IPS-NIHi11 (cell line): ENCODE data around the gene PFKFB4.
A peak's percentile ranks its signal among the peaks of the same experiment; 100 is the strongest.
"Not testable (repeated sequence)": the region's sequence is repeated elsewhere in the genome, so short reads cannot be mapped to it uniquely, and the experiment has no call there.

Source experiments
- DNase-seq: peaks from one replicate; pipeline ENCODE4 v3.0.0; 2012; ENCODE audit warnings: mixed read lengths, low spot score

The PFKFB4 gene

DNA sequence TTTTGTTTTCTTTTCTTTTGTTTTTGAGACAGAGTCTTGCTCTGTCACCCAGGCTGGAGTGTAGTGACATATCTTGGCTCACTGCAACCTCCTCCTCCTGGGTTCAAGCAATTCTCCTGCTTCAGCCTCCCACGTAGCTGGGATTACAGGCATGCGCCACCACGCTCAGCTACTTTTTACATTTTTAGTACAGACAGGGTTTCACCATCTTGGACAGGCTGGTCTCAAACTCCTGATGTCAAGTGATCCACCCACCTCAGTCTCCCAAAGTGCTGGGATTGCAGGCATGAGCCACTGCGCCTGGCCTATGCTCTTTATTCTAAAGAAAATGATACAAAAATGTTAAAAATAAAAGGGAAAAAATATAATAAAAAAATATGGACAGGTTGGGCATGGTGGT, 25.9 kb downstream of the PFKFB4 start:
- DNase-seq = not testable (repeated sequence)

- DNase-seq = no peak
Observed at GRCh38 chr3:48528754-48529153, 27.8 kb downstream of the PFKFB4 start.

GRCh38 chr3:48528048-48528447, 28.6 kb downstream of the PFKFB4 start:
- DNase-seq = no peak

- DNase-seq = no peak
Observed at GRCh38 chr3:48524970-48525369, 31.6 kb downstream of the PFKFB4 start.

DNA sequence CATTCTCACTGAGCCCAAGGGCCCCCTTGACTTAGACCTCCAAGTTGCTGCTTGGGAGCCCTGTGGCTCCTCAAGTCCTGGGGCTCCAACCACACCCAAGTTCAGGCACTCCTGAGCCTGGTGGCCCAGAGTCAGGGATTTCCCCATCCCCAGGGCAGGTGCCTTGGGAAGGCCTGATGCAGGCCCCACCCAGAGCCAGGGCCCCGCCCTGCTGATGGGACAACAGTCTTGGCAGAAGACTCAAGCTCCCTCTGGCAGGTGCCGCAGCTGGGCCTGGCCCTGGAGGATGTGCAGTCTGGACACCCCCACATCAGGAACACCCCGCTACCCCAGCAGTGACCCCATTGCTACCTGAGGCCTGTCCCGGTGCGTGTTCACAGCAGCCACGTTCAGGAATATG, 35.0 kb downstream of the PFKFB4 start:
- DNase-seq = peak; percentile 5

- DNase-seq = peak; percentile 3
Observed at GRCh38 chr3:48519277-48519643, 37.3 kb downstream of the PFKFB4 start.

DNA sequence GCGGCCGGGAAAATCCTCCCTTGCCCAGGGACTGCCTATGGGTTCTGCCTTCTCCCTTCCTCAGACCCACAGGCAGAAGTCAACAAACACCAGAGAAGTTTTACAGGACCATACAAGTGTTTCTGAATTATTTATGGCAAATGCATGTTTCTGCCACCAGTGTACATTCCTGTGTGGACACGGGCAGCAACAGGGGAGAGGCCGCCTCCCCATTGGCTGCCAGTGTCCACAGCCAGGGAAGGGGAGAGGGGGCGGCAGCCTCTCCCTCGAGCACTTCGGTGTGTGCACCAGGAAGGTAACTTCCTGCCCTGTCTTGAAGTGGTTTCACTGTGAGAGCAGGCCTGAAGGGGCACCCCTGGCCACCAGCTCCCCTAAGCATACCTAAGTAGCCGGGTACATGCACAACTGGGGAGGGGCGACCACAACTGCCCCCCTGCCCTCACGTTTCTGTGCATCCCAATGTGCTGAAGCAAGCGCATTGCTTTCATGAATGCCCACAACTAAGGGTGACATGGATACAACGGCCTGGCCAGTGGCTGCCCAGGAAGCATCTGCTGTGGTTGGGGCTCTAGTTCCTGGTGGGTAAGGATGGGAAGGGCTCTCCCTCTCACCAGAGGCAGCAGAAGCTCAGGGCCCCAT, 37.8 kb downstream of the PFKFB4 start:
- DNase-seq = peak; percentile 8

- DNase-seq = peak; percentile 3
Observed at GRCh38 chr3:48518069-48518468, 38.5 kb downstream of the PFKFB4 start.

DNA sequence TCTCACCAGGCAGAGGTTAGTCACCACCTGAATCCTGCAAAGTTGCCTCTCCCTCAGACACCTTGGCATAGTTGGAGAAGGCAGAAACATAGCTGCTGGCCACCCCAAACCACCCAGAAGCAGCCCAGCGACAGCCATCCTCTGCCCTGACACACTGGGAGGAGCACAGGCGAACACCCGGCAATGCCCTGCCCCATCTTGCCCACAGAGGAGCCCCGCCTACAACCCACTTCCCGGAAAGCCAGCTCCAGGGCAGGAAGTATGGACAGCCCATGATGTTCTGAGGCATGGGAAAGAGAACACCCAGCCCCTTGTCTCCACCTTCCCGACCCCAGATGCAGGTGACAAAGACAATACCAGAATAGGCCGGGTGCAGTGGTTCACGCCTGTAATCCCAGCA, 40.0 kb downstream of the PFKFB4 start:
- peak; percentile 7 for DNase-seq

DNA sequence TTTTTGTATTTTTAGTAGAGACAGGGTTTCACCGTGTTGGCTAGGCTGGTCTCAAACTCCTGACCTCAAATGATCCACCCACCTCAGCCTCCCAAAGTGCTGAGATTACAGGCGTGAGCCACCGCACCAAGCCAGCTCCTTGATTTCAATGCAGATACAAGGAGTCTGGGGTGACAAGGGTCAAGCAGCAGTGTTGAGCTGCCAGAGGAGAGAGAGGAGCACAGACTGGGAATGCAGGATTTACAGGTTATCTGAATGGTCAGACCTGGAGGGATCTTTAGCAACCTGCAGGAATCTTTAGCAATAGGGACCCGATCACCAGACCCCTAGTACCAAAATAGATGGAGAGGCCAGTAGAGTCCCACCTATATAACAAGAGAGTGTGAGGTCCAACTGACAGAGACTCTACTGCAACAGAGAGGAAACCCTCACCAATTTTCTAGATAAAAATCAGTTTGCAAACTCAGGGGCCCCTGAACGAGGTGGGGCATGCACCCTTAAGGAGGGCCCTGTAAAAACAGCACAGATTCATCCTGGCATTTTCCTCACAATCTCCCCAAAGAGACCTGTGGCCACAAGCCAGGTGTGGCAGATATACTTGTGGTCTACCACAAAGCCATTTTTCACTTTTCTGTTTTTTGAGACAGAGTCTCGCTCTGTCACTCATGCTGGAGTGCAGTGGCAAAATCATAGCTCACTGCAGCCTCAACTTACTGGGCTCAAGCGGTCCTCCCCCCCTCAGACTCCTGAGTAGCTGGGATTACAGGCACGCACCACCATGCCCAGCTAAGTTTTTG, 42.0 kb downstream of the PFKFB4 start:
- DNase-seq = peak; percentile 4

GRCh38 chr3:48511551-48511950, 45.1 kb downstream of the PFKFB4 start:
- DNase-seq = peak; percentile 2

DNA sequence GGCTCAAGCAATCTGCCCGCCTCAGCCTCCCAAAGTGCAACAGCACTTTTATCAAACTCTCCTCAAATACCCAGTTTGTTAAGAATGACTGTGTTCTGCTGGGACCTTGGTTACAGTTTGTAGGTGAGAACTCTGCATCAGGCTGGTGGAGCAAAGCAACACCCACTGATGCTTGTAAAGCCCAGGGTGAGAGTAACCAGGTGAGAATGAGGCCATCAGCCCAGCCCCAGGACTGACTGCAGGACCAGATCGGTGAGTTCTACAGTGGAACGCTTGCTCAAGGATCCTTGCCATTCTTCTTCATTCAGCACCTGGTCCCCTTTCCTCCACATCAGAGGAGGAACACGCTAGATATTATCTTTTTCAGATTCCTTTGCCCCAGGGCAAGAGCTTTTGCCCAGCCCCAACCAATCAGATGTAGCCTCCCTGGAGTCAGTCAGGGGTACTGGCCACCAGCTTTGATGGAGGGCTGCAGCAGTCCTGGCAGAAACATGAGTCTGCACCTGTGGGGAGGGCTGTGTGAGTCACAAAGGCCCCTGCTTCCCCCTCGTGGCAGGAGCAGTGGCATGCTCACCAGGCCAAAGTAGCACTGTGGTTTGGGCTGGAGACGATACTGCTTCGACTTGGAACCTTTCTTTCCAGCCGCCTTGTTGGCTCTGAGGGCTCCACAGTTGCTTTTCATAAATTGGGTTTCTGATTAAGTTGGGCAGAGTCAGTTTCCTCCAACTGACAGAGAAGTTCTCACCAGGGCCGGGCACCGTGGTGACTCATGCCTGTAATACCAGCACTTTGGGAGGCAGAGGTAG, 49.1 kb downstream of the PFKFB4 start:
- peak; percentile 90 for DNase-seq

DNA sequence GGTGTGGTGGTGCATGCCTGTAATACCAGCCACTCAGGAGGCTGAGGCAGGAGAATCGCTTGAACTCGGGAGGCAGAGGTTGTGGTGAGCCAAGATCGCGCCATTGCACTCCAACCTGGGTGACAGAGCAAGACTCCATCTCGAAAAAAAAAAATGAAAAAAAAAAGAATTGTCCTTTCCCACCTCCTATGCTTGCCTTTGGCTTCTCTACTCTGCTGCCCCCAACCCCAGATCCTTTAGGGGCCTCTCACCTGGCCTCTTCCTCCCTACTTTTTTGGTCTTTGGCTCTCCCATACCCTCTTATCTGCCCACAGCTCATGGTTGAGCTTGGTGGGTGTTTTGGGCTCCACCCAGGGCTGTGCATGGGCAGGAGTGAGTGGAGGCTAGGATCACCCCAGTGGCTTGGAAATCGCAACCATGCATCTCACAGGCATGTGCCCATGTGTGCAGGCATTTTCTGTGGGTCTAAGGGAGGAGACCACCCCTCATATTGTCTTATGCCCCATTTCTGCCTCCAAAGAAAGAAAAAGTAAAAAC, 50.6 kb downstream of the PFKFB4 start:
- DNase-seq = no peak

DNA sequence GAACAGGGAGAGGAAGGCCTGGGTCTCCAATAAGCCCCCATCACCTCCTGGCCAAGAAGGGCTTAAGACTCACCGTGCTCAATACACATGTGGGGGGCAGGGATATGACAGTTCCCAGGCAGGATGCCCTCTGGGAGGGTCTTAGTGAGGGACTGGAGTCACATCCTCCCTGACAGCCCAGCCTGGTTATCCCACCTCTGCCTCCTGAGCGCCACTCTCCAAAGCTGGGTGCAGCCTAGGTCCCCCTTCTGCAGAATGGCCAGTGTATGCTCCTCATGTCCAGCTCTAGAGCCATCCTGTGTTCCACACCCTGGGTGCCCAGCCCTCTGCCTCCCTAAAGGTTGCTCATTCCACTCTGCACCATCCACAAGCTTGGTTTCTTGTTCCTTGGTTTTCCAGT, 51.5 kb downstream of the PFKFB4 start:
- DNase-seq = peak; percentile 6

DNA sequence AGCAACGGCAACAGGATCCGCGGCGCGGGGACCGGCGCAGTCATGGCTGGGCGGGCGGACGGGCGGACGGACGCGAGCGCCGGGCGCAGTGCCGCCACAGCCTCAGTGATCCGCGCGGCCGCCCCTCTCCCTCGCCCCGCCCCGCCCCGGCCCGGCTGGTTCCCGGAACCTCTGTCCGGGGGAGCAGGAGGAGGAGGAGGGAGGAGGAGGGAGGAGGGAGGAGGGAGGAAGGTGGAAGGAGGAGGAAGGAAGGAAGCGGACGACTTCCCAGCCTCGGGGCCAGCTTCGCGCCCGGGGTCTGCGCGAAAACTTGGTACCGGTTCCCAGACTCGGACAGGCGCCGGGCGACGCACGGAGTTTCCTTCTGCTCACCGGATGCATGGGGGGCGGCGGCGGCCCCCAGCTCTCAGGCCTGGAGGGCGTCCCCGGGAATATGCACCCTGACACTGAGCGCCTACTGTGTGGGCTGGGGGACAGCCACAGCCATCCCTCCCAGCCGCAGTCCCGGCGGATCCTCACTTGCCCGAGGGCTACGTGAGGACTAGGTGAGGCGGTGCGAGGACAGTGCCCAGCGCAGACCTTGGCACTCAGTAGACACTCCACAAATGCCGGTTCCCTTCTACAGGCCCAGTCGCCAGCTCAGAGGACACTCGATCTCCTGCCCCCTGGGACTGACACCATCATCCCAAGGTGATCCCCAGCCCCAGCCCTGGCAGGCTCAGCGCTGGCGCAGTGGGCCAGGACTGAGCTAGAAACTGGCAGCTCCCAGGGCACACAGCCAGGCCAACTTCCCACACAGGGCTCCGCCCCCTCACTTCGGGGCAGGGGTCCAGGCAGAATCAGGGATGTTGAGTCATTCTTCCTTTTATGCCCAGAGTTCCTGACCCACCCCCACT, 52.3 kb downstream of the PFKFB4 start, which contains the start of gene SHISA5:
Gene SHISA5 (minus strand): TSS at position 124 of the 896 bp plus-strand sequence. CDS start 80 bp downstream, at position 44.
- DNase-seq = peak; percentile 83

- DNase-seq = peak; percentile 54
Observed at GRCh38 chr3:48503401-48504050, 53.1 kb downstream of the PFKFB4 start.

GRCh38 chr3:48502728-48503168, 53.9 kb downstream of the PFKFB4 start:
- peak; percentile 3 for DNase-seq

- DNase-seq = peak; percentile 2
Observed at GRCh38 chr3:48502121-48502520, 54.5 kb downstream of the PFKFB4 start.

DNA sequence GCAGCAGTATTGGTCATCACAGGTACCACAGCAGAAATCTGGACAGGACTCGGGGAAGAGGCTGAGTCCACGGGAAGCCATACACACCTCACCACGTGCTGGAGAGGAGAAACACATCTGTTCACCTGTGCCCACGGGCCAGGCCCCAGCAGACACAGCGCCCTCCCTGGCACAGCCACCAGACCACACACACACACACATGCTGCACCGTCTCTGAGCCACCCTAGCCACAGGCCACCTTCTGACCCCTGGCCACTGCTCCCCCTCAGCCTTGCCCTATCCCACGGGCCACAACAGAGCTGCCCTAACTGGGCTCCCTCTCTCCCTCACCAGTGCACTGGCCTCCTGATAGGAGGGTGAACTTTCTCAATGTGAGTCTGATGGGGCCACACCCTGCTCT, 55.4 kb downstream of the PFKFB4 start:
- DNase-seq = peak; percentile 1

GRCh38 chr3:48500656-48501055, 55.9 kb downstream of the PFKFB4 start:
- peak; percentile 3 for DNase-seq

- no peak for DNase-seq
Observed at GRCh38 chr3:48493203-48493501, 63.5 kb downstream of the PFKFB4 start.
